GM19240 (cell line): ENCODE data around the gene CFAP97D1.
"Not testable (repeated sequence)": the region's sequence is repeated elsewhere in the genome, so short reads cannot be mapped to it uniquely, and the experiment has no call there.

ENCODE experiments used
- DNase-seq: peaks from one replicate; pipeline ENCODE4 v3.0.0; 2011; ENCODE audit warnings: low spot score; ENCODE audit not compliant: insufficient read length

CFAP97D1 gene

DNA sequence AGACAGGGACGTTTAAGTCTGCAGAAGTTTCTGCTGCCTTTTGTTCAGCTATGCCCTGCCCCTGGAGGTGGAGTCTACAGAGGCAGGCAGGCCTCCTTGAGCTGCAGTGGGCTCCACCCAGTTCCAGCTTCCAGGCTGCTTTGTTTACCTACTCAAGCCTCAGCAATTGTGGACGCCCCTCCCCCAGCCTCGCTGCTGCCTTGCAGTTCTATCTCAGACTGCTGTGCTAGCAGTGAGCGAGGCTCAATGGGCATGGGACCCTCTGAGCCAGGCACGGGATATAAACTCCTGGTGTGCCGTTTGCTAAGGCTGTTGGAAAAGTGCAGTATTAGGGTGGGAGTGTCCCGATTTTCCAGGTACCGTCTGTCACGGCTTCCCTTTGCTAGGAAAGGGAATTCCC, 17.8 kb downstream of the CFAP97D1 start:
- DNase-seq = not testable (repeated sequence)

- no peak for DNase-seq
These were observed 18.8 kb downstream of the CFAP97D1 start for GRCh38 chr17:43799047-43799446.

DNA sequence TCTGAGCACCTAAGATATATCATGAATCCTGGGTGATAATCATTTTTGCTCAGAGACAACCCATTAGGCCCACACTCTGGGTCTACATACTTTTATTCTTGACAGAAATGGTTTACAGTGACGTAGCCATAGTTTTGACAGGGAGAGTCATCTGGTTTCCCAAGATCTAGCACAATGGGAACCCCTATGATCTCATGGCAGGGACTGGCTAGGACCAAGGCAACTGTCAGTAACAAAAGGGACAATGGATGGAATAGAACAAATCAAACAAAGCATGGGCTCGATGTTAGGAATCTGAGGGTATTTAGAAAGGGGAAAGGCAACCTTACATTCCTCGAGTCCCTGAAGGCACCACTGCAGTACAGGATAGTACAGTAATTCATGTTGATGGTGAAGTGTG, 20.5 kb downstream of the CFAP97D1 start:
- no peak for DNase-seq

DNA sequence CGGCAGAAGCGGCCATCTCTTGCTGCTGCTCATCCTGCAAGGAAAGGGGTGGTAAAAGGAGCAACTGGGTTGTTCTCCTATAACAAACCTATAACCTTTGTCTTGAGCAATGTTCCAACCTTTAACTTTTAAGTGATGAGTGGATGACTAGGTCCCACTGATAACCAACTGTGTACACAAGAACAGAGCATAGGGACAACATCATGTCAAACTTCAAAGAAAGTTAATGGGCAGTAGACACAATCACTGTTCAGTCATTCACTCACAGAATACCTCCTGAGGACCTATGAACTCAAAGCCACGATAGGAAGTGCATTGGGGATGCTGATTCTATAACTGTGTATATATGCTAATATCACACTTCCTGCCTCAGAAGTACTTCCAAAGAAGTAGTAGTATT, 21.6 kb downstream of the CFAP97D1 start:
- no peak for DNase-seq

- no peak for DNase-seq
These were observed 23.5 kb downstream of the CFAP97D1 start for GRCh38 chr17:43803758-43804157.

DNA sequence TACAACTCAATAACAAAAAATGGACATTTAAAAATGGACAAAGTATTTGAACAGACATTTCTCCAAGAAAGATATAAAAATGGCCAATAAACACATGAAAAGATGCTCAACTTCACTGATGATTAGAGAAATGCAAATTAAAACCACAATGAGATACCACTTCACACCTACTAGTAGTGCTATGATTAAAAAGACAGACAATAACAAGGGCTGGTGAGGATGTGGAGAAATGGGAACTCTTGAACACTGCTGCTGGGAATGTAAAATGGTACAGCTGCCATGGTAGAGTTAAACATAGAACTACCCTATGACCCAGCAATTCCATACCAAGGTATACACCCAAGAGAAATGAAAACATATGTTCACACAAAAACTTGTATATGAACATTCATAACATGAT, 24.9 kb downstream of the CFAP97D1 start:
- DNase-seq = no peak

DNA sequence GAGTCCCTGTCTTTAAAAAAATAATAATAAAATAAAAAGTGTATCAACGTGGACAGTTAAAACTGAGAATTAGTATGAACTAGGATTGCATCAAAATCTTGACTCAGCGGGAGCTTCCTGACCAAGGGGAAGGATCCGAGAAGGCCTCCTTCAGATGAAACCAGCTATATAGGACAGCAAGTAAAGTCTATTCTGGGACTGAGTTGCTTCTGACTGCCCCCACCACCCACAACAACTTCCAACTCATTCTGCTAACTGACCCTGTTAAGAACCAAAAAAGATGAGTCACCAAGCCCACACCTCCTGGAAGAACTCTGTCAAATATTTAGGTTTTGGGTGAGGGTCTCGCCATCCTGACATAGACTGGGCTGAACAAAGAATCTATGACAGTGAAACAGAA, 27.8 kb downstream of the CFAP97D1 start:
- DNase-seq = no peak

DNA sequence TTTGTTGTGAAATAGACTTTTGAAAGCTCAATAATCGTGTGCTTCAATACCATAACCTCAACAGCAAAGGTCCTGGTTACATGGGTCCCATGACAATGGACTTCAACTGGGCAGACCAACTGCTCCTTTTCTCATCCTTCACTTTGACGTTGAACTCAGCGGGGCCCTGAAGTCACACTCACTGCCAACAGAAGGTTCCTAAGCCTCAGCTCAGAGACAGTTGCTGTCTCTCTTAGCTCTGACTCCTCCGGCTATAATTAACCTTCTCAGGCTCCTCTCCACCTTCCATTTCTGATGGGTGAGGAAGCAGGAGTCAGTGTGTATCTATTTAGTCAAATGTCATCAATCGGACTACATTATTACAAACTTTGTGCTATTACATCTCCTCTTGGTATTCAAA, 28.9 kb downstream of the CFAP97D1 start:
- DNase-seq = no peak

- DNase-seq = no peak
These were observed 30.0 kb downstream of the CFAP97D1 start for GRCh38 chr17:43810226-43810715.

- DNase-seq = no peak
These were observed 30.6 kb downstream of the CFAP97D1 start for GRCh38 chr17:43810823-43811222.

DNA sequence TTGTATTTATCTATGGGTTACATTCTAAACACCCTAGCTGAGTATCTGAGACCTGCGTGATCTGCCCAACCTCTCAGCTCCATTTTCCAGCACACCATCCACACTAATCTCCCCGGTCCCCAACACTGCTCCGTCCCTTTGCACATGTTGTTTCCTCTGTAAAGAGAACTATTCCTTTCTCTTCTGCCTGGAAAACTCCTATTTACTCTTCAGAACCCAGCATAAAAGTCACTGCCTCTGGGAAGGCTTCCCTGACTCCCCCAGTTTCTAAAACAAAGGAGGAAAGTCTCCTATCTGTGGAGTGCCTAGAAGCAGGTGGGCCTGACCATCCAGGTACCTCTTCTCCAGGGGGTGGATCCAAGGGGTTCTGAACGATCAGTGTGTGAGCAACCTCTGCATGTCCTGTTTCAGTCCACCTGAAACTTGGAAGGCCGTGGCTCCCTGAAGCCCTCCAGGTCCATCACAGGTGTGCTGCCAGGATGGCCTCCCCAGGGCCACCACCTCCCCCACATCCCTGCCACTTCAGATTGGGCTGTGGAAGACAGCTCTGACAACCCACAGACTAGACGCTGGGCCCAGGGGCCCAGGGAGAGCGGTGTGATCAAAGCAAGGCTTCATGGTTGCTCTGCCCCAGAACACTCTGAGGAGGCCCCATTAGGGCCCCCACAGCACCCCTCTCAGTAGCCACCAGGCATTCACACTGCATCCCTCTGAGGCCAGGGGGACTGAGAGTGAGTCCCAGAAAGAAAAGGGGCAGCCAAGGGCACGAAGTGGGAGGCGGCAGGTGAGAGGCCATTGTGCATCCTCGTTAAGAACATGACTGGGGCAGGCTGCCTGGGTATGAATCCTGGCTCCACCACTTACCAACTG, 32.4 kb downstream of the CFAP97D1 start:
- no peak for DNase-seq

- DNase-seq = no peak
These were observed 33.2 kb downstream of the CFAP97D1 start for GRCh38 chr17:43813386-43813785.

GRCh38 chr17:43814026-43814425, 33.8 kb downstream of the CFAP97D1 start:
- no peak for DNase-seq

- no peak for DNase-seq
These were observed 34.5 kb downstream of the CFAP97D1 start for GRCh38 chr17:43814714-43815113.

- DNase-seq = no peak
These were observed 36.4 kb downstream of the CFAP97D1 start for GRCh38 chr17:43816336-43817320.

DNA sequence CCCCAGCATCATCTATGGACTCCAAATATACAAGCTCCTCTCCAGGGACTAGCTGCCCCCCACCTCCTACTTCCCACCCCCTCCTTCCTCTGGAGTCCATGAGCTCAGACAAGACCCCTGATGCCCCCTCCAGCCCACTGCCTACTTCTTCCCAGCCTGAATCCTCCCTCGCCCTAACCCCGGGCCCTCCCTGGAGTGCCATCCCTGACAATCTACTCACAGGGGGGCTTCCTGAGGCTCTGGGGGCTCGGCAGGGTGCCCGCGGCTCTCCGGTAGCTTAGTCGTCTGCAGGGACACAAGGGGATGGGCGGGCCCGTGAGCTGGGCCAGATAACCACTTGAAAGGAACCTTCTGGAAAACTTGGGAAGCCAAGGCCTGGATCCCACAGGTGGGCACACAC, 37.6 kb downstream of the CFAP97D1 start:
- no peak for DNase-seq

GRCh38 chr17:43818966-43819365, 38.7 kb downstream of the CFAP97D1 start:
- no peak for DNase-seq

DNA sequence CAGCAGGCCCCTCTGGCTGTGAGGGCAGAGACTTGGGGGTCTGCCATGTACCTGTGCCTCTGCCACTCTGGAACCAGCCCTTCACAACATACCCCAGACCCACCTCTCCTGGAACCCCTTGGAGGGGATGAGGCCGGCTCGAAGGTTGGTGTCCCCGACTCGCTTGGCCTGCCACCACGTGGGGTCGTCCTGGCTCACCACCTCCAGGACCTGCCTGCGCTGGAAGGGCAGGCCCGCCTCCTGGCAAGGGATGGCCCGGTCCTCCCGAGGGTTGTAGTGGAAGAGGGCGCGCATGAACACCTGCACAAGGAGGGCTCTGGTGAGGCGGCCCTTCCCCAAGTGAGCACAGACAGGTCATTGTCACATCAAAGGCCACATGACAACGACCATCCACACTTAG, 40.5 kb downstream of the CFAP97D1 start:
- DNase-seq = no peak

GRCh38 chr17:43822570-43823190, 42.4 kb downstream of the CFAP97D1 start:
- no peak for DNase-seq

GRCh38 chr17:43823350-43824084, 43.3 kb downstream of the CFAP97D1 start:
- no peak for DNase-seq

- DNase-seq = no peak
These were observed 45.3 kb downstream of the CFAP97D1 start for GRCh38 chr17:43825567-43825966.
